HCT116 (cell line): ENCODE measurements around the gene CA10. TPM values are rescaled to one million over a fixed set of nuclear protein-coding genes. Genes with fewer than 3 reads are reported as not detected.

Experiments
- ATAC-seq: fragments of 200-7000 bp; cut with Tn5 transposase; 2 replicates; pipeline ENCODE4 v1.9.1; 2020; ENCODE audit warnings: mild to moderate bottlenecking, moderate library complexity
- BruUV-seq: library from RNA; stranded (reverse); fragments of 400-500 nt; replicated peaks from 2 replicates; lab custom pipeline; 2021; lab: Mats Ljungman, UMichigan
- CTCF ChIA-PET: fragments of 300-600 bp; sonication (Branson Sonifier 250); formaldehyde crosslinking; loops from one replicate; lab custom pipeline; 2021; ENCODE audit warnings: antibody characterized with exemption; lab: Charles Lee
- POLR2A ChIA-PET: fragments of 300-600, 350-600 bp; sonication (Branson Sonifier 250); formaldehyde crosslinking; loops from one replicate; lab custom pipeline; 2021; ENCODE audit warnings: antibody characterized with exemption; lab: Charles Lee
- RAD21 ChIA-PET, 2 experiments: fragments of 300-600 bp; sonication (Branson Sonifier 250); formaldehyde crosslinking; loops; one replicate each; lab custom pipeline; 2023; ENCODE audit warnings: low total read pairs in 2 of 2; ENCODE audit not compliant: uncharacterized antibody in 2 of 2, unreplicated experiment in 2 of 2, low non-redundant PET in 1 of 2; lab: Charles Lee
- DNase-seq: peaks from one replicate; pipeline ENCODE4 v3.0.0-alpha.2; 2010; ENCODE audit warnings: low read depth, low spot score
- H2AFZ ChIP-seq: fragments of 200-600 bp; shearing (Covaris generic), sonication (generic); 2 replicates; pipeline ENCODE4 v1.6.1; 2017; ENCODE audit warnings: low read depth, mixed run types, mixed read lengths, antibody characterized with exemption, low read length; ENCODE audit not compliant: poor library complexity, severe bottlenecking
- H3K27ac ChIP-seq: 2 replicates; pipeline ENCODE4 v1.5.1; 2012; ENCODE audit warnings: low read depth, low read length
- H3K27me3 ChIP-seq: fragments of 200-600 bp; sonication (generic); 2 replicates; pipeline ENCODE4 v1.6.1; 2016; ENCODE audit warnings: mixed run types, low read length, mixed read lengths; ENCODE audit not compliant: insufficient read depth
- H3K36me3 ChIP-seq, 2 experiments: fragments of 200-500 bp in 1 of 2; fragments of 200-600 bp in 1 of 2; sonication (Bioruptor generic) in 1 of 2; sonication (generic) in 1 of 2; 2 replicates each; pipeline versions ENCODE4 v1.5.1 to v1.6.1; 2014 to 2016; ENCODE audit warnings: low read length in 2 of 2, inconsistent platforms in 1 of 2, mixed read lengths in 1 of 2, mixed run types in 1 of 2; ENCODE audit not compliant: insufficient read depth in 2 of 2, control insufficient read depth in 1 of 2
- H3K4me1 ChIP-seq, 2 experiments: fragments of 200-600 bp in 1 of 2; sonication (generic) in 1 of 2; 2 replicates each; pipeline versions ENCODE4 v1.5.1 to v1.6.1; 2012 to 2017; ENCODE audit warnings: low read length in 2 of 2, inconsistent platforms in 1 of 2, mild to moderate bottlenecking in 1 of 2, mixed read lengths in 1 of 2, mixed run types in 1 of 2, moderate library complexity in 1 of 2; ENCODE audit not compliant: insufficient read depth in 2 of 2, control insufficient read depth in 1 of 2
- H3K4me2 ChIP-seq: fragments of 200-600 bp; sonication (generic); 2 replicates; pipeline ENCODE4 v1.6.1; 2017; ENCODE audit warnings: mixed run types, low read length, mixed read lengths
- H3K4me3 ChIP-seq, 2 experiments: fragments of 200-600 bp in 1 of 2; sonication (generic) in 1 of 2; replicated peaks in 1 of 2; 2 replicates each; pipeline ENCODE4 v1.5.1; 2011 to 2016; ENCODE audit warnings: low read length in 2 of 2, control low read depth in 1 of 2, low read depth in 1 of 2, mild to moderate bottlenecking in 1 of 2, mixed read lengths in 1 of 2, mixed run types in 1 of 2
- H3K79me2 ChIP-seq: fragments of 200-600 bp; sonication (generic); 2 replicates; pipeline ENCODE4 v1.6.1; 2017; ENCODE audit warnings: mild to moderate bottlenecking, mixed run types, low read length, moderate library complexity, mixed read lengths; ENCODE audit not compliant: insufficient read depth
- H3K9ac ChIP-seq: fragments of 200-600 bp; sonication (generic); 2 replicates; pipeline ENCODE4 v1.6.1; 2016; ENCODE audit warnings: low read length, mixed read lengths
- H3K9me2 ChIP-seq: fragments of 200-600 bp; sonication (generic), shearing (Covaris generic); 2 replicates; pipeline ENCODE4 v1.6.1; 2017; ENCODE audit warnings: mixed run types, mild to moderate bottlenecking, moderate library complexity; ENCODE audit not compliant: insufficient read depth
- H3K9me3 ChIP-seq, 2 experiments: fragments of 200-500 bp in 1 of 2; fragments of 200-600 bp in 1 of 2; sonication (Bioruptor generic) in 1 of 2; sonication (generic) in 1 of 2; 2 replicates each; pipeline ENCODE4 v1.6.1; 2014 to 2017; ENCODE audit warnings: low read length in 2 of 2, mixed read lengths in 2 of 2, inconsistent platforms in 1 of 2, low read depth in 1 of 2, mild to moderate bottlenecking in 1 of 2, mixed run types in 1 of 2, moderate library complexity in 1 of 2; ENCODE audit not compliant: control insufficient read depth in 1 of 2, insufficient read depth in 1 of 2
- H4K20me1 ChIP-seq: fragments of 200-600 bp; sonication (generic), shearing (Covaris generic); 2 replicates; pipeline ENCODE4 v1.6.1; 2017; ENCODE audit warnings: mixed run types, mild to moderate bottlenecking, moderate library complexity; ENCODE audit not compliant: insufficient read depth
- EZH2 ChIP-seq: fragments of 200-600 bp; sonication (generic); IDR thresholded peaks from 2 replicates; pipeline ENCODE4 v1.6.1; 2017; ENCODE audit warnings: antibody characterized with exemption, mixed run types
- FOSL1 ChIP-seq: IDR thresholded peaks from 2 replicates; pipeline ENCODE4 v1.6.1; 2012; ENCODE audit warnings: low read depth
- POLR2AphosphoS5 ChIP-seq: IDR thresholded peaks from 2 replicates; pipeline ENCODE4 v1.6.1; 2011; ENCODE audit warnings: mild to moderate bottlenecking, low read depth, low read length, moderate library complexity
- SP1 ChIP-seq: IDR thresholded peaks from 2 replicates; pipeline ENCODE4 v1.6.1; 2012; ENCODE audit warnings: low read depth
- intact Hi-C: fragments of 100-400 bp; cut with micrococcal nuclease; formaldehyde crosslinking; loops from 2 replicates; pipeline ENCODE4 v1.10.0; 2022
- total RNA-seq: library from RNA; stranded (reverse); gene quantifications from one replicate; pipeline ENCODE4 v1.2.1, GENCODE V29; 2021; ENCODE audit not compliant: unreplicated experiment
- TF ChIP-seq, protein P1 (sequence below), 3 experiments: fragments of 200-600 bp in 1 of 3; sonication (generic) in 1 of 3; IDR thresholded peaks in 2 of 3; conservative IDR thresholded peaks in 1 of 3; 2 replicates each; pipeline ENCODE4 v1.5.1; 2012 to 2017; ENCODE audit warnings: low read depth in 2 of 3, low read length in 2 of 3, antibody characterized with exemption in 1 of 3, borderline replicate concordance in 1 of 3, control low read depth in 1 of 3, mild to moderate bottlenecking in 1 of 3, mixed read lengths in 1 of 3, mixed run types in 1 of 3, moderate library complexity in 1 of 3; ENCODE audit not compliant: insufficient read depth in 1 of 3

CA10 gene
- total RNA-seq, 1 experiment from 2014 or later: not detected

DNA sequence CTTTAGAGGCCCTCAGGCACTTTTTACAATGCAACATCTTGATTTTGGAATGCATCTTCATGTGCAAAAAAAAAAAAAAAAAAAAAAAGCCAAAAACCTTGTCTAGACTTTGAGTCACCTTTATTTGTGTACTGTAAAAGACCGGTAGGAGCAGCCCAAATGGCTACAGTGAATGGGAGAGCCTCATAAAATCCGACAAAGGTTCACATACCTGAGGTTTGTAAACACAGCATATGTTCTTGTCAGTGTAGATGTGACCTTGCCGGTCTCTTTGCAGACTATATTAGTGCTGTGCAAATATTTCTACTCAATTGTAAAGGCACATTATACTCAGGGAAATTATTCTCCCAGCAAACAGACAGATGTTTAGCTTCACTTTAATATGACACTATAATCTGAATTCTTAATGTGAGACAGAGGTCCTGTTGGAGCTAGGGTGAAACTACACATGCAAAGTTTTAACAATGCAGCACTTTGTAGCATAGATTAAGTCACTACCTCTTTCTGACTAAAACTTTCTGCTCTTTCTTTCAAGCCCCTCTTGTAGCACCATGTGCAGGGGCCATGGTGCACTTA lies 211.3 kb downstream of the CA10 start:
- Histone ChIP-seq H3K9me3 (peaks cover 9 to 16% of the 10 kb centered on the region in 2 experiments; a peak in 2 of 4 replicates), H3K9ac (no peak overlapping the region), H3K4me1 (no peaks in the 10 kb centered on the region), H4K20me1 (no peaks in the 10 kb centered on the region), H3K4me2 (no peak overlapping the region), H3K4me3 (no peak overlapping the region), H3K79me2 (no peaks in the 10 kb centered on the region), H3K36me3 (no peaks in the 10 kb centered on the region), H3K27me3 (no peaks in the 10 kb centered on the region), H3K9me2 (no peaks in the 10 kb centered on the region), H3K27ac (no peak overlapping the region), H2AFZ (no peak overlapping the region)
- ChIA-PET CTCF (no interaction called here), POLR2A (no interaction called here), RAD21 (no interaction called here)
- no TSS peak for BruUV-seq
- no peak for DNase-seq
- ATAC-seq: no peak
- TF ChIP-seq, protein P1, sequence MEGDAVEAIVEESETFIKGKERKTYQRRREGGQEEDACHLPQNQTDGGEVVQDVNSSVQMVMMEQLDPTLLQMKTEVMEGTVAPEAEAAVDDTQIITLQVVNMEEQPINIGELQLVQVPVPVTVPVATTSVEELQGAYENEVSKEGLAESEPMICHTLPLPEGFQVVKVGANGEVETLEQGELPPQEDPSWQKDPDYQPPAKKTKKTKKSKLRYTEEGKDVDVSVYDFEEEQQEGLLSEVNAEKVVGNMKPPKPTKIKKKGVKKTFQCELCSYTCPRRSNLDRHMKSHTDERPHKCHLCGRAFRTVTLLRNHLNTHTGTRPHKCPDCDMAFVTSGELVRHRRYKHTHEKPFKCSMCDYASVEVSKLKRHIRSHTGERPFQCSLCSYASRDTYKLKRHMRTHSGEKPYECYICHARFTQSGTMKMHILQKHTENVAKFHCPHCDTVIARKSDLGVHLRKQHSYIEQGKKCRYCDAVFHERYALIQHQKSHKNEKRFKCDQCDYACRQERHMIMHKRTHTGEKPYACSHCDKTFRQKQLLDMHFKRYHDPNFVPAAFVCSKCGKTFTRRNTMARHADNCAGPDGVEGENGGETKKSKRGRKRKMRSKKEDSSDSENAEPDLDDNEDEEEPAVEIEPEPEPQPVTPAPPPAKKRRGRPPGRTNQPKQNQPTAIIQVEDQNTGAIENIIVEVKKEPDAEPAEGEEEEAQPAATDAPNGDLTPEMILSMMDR (IDR thresholded peaks at IDR 0.05 in 2 of 3, conservative IDR thresholded peaks at IDR 0.05 in 1 of 3; ENCODE audit: borderline replicate concordance in 1 of 3, insufficient read depth in 1 of 3, low read depth in 2 of 3, low read length in 2 of 3): no peak
- TF ChIP-seq SP1: no peak
- intact Hi-C loops: no loop called here

DNA sequence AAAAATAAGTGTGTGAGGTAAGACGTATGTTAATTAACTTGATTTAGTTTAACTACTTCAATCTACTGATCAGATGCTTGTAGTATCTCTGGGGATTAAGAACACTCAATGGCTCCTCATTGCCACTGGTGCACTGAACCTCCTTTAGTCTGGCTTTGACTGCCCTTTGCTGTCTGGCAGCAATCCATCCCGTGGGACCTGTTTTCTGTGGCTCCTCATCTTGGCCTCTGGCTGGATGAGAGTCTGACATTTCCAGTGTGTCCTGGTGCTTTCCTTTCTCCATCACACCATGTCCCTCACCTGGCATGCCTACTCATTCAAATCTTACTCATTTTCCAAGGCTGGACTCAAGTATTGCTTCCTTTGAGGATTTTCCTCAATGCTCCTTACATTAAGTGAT lies 212.2 kb downstream of the CA10 start:
- Histone ChIP-seq H3K9me2 (no peaks in the 10 kb centered on the region), H3K4me2 (no peak overlapping the region), H4K20me1 (no peaks in the 10 kb centered on the region), H3K4me3 (no peak overlapping the region), H2AFZ (no peak overlapping the region), H3K4me1 (no peaks in the 10 kb centered on the region), H3K27me3 (no peaks in the 10 kb centered on the region), H3K79me2 (no peaks in the 10 kb centered on the region), H3K27ac (no peak overlapping the region), H3K9ac (no peak overlapping the region), H3K36me3 (no peaks in the 10 kb centered on the region), H3K9me3 (peaks cover 7 to 12% of the 10 kb centered on the region in 2 experiments; a peak in 2 of 4 replicates)
- ATAC-seq (no peak), DNase-seq (no peak)
- no TSS peak for BruUV-seq
- ChIA-PET RAD21 (no interaction called here), CTCF (no interaction called here), POLR2A (no interaction called here)
- intact Hi-C loops: no loop called here
- TF ChIP-seq FOSL1 (no peak), POLR2AphosphoS5 (no peak), EZH2 (no peak)
